GM18499 (cell line): ENCODE measurements around the gene DOCK4.

ENCODE experiments used
- ATAC-seq: cut with Tn5 transposase; IDR thresholded peaks from one replicate; pipeline ENCODE4 v1.9.1; 2021; ENCODE audit warnings: moderate number of reproducible peaks; ENCODE audit not compliant: insufficient read depth, unreplicated experiment

The DOCK4 gene

DNA sequence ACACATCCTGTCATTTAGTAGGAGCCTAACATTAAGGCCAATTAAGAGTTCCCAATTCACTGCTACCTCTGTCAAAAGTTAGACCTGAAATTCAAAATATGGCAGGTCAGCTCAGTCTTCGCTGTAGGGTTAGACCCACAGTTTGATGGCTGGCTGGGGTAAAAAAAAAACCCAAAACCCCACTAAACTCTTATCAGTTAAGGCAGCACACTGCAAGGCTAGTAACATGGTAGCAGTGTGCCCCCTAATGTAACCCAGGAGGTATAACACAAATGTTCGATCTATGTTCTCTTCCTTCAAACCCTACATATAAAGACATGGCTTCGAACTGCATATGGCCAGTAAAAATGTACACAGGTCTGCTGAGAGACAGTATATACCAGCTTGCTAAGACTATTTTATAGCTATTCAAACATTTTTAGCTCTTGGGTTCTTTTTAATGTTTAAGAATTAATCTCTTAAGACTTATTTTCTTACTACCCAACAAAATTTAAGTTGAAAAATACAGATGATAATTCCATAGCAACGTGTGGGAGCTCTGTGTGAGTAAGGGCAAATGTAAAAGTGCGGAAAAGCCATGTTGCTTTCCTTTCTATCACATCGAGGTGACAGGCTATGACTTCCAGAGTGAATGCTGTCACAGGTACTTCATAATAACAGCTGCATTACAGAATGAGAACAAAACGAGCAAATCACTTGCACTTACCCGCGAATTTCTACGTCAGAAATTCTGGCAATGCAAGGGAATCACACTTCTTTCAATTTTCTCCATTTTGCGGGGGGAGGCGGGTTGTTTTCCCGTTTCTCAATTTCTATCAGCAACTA, 475.5 kb downstream of the DOCK4 start:
- ATAC-seq = peak; percentile 52

DNA sequence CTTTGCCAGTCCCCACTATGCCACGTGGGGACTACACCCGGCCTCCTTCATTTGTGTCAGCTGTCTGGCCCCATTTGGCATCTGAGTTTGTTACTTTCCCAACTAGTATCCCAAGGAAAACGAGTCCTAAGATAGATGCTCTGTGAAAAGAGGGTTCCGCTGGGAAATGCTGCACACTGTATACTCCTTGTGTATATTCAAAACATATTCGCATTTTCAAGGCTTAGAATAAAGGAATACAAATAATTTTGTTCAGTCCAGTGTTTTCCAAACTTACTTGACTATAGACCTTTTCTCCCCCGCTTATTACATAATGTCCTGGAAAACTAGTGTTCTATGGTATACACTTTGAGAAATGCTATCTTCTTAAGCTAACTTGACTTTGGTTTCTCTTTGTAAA, 476.1 kb downstream of the DOCK4 start:
- no peak for ATAC-seq

DNA sequence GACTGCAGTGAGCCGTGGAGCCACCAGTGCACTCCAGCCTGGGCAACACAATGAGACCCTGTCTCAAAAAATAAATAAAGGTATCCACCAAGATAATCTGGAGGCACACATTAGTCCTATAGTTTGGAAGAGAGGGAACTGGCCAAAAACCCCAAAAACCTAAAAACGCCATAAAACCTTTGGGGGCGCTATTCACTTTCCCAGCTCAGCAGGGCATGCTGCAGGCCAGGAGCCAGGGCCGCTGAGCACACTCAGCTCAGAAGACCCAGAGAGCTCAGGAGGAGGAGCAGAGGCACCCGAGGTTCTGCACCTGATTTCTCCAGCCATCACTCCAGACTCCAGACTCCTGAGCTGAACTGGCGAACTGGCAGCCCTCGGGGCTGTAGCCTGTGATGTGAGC, 476.7 kb downstream of the DOCK4 start:
- no peak for ATAC-seq

DNA sequence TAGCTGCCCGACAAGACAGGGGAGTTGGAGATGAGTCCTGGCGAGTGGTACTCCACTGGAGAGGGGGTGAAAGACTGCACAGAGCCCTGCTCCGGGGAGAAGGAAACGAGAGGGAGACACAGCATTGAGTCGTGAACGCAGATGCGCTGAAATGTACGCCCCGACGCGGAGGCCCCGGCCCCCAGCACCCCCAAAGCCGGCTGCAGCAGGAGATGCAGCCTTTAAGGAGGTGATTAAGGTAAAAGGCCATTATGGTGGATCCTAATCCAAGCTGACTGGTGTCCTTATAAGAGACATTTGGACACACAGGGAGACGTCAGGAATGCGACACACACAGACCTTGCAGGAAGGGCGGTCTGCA, 477.6 kb downstream of the DOCK4 start:
- no peak for ATAC-seq

DNA sequence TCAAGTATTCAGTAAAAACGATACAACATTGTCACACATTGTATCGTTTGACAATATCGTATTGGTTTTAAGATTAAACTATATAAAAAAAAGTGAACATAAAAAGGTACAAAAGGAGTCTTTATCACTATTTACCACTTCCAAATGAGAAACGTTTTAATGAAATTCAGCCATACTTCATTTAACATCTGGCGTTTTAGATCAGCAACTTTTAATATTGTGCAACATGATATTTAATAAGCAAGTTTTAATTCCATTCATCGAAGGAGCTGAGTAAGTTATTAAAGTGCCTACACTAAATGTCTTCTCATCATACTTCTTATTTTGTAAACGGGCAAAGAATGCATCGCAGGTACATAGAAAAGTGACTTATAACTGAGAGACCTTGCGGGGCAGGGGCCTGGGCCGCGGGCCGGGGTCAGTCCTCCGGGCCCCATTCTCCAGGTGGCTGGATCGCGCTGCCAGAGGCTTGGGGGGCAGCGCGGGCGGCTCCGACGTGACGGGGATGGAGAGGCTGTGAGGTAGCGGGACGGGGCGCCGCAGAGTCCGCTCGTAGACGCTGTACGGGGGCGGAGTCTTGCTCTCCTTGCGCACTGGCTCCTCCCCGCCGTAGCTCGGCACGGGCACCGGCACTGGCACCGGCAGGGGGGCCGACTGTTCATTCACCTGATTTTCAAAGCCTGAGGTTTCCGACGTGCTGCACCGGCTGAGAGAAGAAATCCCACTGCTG, 478.1 kb downstream of the DOCK4 start:
- ATAC-seq = no peak

DNA sequence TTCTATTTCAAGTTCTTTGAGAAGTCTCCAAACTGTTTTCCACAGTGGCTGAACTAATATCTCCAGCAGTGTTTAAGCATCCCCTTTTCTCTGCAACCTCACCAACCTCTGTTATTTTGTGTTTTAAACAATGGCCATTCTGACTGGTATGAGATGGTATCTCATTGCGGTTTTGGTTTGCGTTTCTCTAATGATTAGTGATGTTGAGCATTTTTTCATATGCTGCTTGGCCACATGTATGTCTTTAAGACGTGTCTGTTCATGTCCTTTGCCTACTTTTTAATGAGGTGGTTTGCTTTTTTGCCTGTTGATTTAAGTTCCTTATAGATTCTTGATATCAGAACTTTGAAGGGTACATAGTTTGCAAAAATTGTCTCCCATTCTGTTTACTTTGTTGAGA, 487.3 kb downstream of the DOCK4 start:
- ATAC-seq = no peak

DNA sequence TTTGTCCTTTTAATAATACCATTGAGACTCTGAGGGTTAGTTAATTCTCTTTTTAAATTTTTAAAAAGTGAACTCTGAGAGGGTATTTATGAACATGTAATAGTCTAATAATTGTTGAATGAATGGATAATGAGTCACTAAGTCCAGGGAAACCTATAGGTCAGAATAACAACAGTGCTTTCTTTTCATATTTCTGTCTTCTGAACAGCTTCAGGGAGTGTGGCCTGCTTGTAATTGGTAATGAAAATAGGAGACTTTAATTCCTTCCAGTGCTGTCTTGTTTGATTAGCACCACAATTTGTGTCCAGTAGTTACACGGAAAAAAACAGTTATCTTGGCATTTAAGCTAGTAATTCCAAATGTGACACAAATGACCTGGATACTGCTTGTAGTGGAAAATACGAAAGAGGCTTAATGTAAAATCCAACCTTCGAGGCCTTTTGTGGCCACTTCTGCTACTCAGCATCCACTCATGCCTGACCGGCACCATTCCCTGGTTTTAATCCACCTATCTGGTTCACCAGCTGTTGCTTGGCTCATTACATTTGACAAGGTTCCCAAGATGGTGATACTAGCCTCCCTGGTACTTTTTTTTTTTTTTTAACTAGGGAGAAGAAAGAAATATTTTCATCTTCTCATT, 494.7 kb downstream of the DOCK4 start:
- no peak for ATAC-seq

DNA sequence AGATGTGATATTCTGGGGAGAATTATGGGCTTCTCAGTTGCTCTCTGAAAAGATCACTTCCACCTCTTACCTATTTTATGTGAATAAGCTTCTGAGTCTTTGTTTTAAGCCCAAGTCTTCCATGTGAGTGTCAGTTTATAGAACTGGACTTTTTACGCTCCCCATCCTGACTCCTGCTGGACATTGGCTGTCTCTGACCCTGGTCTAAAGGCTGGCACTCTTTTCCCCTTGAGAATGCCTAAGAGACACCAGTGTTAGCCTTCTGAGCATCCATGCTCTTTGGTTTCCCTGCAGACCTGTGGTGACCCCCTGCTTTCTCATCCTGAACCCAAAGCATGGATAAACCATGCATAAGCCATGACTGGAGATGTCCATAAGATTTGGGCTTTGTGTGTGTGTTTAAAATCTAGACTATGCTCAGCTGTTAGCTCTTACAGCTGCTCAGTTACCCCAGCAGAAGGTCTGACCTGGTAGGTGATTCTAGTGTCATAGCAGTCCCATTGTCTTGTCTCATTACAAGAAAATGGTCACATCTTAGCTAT, 495.3 kb downstream of the DOCK4 start:
- no peak for ATAC-seq

DNA sequence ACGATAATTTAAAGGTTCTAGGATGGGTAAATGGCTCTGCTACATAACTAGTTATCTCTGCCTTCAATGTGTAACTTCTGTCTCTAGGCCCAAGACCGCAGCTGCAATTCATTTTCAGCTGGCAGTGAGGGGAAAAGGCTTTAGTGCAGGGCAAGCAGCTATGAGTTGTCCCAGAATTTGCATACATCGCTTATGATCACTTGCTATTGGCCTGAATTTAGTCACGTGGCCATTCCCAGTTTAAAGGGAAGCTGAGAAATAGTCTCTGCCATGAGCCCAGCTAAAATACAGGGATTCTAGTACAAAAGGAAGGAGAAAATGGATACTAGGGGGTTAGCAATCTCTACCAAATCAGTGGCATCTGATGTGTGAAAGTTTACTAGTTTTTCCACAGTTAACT, 498.1 kb downstream of the DOCK4 start:
- ATAC-seq = no peak

DNA sequence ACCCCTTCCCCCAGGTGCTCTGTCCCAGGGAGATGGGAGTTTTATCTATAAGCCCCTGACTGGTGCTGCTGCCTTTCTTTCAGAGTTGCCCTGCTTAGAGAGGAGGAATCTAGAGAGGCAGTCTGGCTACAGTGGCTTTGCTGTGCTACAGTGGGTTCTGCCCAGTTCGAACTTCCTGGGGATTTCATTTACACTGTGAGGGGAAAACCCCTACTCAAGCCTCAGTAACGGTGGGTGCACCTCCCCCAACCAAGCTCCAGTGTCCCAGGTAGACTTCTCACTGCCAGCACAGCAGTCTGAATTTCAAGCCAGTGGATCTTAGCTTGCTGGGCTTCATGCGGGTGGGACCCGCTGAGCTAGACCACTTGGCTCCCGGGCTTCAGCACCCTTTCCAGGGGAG, 500.4 kb downstream of the DOCK4 start:
- no peak for ATAC-seq

DNA sequence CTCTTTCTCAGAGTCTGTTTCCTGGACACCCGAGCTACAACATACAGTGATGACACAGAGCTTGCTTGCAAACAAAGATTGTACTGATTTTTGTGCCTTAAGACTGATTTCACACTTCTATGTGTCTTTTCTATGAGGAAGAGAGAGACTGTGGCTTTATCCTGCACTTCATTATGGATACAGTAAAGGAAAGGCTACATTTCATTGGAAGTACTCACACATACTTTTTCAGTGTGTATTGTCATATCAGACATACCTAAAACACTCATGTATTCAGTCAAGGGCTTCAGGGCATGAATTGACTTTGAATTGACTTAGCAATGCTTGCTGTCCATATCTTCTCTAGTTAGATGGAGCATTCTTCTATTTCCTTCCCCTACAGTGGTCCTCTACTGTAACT, 508.4 kb downstream of the DOCK4 start:
- ATAC-seq = no peak

DNA sequence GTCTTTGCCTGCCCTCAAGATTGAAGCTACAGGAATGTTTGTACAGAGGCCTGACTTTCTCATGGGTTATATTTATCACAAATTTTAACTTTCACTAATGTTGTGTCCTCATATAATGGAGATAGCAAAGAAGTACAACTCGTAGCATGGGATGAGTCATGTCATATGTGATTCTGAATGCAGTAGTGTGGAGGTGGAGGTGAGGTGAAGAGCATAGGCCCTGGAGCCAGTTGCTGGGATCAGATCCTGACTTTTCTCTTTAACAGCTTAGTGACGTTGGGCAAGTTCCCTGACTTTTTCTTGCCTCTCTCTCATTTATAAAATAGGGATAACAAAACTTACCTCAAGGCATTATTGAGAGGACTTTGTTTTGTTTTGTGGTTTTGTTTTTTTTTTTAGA, 511.8 kb downstream of the DOCK4 start:
- no peak for ATAC-seq

DNA sequence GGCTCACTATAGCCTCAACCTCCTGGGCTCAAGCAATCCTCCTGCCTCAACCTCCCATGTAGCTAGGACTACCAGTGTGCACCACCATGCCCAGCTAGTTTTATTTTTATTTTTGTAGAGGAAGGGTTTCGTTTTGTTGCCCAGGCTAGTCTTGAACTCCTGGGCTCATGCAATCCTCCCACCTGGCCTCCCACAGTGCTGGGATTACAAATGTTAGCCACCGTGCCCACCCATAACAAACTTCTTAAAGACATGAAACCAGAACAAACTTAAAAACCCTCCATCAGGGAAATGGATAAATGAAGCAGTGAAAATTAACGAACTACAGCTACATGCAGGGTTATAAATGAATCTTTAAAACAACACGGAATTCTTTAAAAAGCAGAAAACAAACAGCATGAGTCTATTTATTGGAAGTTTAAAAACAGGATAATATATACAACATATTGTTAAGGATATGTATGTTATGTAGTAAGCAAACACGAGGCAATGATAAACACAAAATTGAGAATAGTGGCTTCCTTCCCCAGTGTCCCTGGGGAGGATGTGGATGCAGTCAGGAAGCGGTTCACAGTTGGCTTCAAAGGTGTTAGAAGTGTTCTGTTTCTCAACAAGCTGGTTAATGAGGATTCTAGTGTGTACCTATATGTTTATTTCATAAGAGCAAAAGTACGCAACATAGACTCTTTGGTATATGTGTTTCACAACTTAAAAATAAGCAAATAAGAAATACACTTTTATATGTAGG, 515.7 kb downstream of the DOCK4 start:
- no peak for ATAC-seq

DNA sequence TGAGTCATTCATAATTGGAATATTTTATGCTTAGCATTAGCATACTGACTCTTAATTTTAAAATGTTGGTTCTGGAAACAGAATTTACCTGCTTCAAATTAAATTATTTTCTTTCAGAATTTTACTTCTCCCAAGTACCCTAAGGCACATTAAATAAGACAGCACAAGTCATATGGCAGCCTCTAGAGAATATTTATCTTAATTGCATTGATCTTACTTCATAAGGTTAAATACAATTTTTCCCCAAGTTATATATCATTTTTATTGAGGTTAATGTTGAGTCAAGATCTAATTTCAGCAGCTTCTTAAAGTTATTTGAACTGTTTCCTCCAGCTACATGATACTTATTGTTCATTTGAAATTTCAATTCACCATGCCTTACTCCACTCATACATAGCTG, 520.9 kb downstream of the DOCK4 start:
- ATAC-seq = no peak

DNA sequence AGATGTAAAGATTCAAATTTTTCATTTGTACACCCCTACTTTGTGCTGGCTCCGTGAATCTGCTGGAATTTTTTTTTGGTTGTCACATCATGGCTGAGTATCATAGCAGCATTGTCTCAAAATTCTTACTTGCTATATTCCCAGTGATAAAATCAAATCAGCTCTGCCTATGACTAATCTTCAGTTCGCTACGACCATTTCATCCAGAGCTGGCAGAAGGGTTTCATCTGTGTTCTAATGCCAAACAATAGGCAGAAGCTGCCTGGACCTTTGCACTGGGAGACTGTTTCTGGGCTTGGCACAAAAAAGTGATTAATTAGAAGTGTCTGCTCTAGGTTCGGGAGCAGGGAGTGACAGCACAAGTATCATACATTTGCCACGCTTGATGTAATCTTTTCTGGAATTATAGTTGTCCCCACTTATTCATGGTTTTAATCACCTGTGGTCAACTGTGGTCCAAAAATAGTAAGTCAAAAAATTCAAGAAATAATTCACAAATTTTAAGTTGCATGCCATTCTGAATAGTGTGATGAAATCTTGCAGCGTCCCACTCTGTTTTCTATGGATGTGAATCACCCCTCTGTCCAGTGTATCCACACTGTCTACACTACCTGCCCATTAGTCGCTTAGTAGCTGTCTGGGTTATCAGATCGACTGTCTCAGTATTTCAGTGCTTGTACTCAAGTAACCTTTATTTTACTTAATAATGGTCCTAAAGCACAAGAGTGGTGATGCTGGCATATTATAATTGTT, 523.4 kb downstream of the DOCK4 start:
- no peak for ATAC-seq

DNA sequence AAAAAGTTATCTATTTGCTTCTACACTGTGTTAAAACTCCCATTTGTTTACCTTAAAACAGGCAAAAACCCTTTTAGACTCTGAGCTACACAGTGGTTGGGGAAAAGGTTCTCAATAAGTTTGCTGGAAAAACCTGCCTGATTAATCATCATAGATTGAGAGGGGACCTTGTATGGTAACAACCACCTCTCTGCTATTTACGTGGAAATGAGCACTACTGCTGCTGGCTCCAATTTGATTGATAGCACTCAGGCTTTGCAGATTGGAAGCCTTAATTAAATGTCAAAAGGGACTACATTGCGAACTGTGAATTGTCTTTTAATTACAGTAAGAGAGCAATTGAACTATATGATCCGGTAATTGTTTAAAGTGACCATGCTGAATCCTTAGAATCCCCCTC, 525.0 kb downstream of the DOCK4 start:
- no peak for ATAC-seq

DNA sequence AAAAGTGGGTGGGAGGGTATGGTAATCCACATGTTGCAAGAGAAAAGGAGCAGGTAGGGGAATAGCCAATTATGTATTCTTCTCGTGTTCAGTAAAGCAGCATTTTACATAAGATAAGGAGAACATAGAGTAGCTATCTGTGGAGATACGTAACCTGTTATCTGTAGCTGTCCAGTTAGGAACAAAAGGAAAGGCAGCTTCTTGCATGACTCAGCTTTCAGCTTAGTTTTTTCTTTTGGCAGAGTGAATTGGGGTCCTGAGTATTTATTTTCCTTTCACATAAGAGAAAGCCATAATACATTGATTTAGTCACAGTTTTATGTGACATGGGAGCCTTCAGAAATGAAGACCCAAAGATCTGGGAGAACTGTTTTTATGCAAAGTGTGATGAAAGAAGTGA, 527.2 kb downstream of the DOCK4 start:
- ATAC-seq = no peak

DNA sequence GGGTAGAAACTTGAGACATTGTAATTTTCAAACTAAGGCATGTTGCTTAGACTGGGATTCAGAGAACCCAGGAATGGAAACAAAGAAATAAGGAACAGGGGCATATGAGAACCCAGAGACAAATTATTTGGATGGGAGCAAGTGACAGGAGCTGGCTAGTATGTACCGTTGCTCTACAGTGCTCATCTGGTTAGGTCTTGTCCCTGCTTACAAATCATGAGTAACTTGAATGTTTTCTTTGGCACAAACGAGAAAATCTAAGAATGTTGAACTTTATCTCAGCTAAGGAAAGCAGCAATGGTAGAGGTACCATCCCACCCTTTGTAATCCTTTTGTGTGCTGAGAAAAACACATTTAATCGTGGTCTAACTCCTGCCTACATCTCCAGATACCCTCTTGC, 527.9 kb downstream of the DOCK4 start:
- no peak for ATAC-seq

DNA sequence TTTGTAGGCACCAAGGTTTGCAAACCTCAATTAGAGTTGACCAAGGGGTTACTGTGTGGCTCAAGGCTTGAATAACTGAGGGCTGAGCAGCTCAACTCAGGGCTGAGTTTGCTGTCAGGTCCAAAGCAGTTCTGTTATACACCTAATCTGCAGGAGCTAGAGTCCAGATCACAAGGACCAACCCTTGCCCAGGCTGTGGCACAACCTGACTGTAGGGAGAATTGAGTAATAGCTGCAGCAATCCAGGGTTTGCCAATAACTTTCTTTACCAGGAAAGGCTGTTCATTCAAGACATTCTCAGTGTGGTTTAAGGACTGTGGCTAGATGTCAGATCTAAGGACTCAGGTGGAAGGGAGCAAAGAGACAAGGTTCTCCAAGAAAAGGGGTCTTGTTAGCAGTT, 528.4 kb downstream of the DOCK4 start:
- no peak for ATAC-seq

DNA sequence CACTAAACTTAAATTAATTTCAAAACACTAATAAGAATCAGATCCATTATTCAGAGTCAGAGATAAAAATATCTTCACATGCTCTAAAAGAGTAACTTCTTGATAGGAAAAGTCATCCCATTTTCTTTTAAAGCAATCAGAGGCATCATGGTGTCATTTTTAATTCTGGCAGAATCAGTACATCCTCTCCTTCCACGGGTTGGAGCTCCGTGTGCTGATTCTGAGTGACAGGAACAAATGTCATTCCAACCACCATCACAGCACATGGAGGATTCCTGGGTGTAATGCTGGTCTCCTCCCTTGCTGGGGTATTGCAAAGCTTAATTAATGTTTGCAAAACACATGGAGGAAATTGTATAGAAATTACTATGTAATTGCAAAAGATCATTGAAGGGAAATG, 529.4 kb downstream of the DOCK4 start:
- ATAC-seq = no peak
